A673 (cell line): ENCODE measurements around the gene COBLL1. TPM values are rescaled to one million over a fixed set of nuclear protein-coding genes. Genes with fewer than 3 reads are reported as not detected.
"Not testable (repeated sequence)": the region's sequence is repeated elsewhere in the genome, so short reads cannot be mapped to it uniquely, and the experiment has no call there.

Experiments used
- BruUV-seq: library from RNA; stranded (reverse); fragments of 400-500 nt; replicated peaks from 2 replicates; lab custom pipeline; 2021; lab: Mats Ljungman, UMichigan
- CTCF ChIA-PET: fragments of 300-600 bp; sonication (Branson Sonifier 250); formaldehyde crosslinking; loops from one replicate; lab custom pipeline; 2022; ENCODE audit warnings: antibody characterized with exemption; lab: Charles Lee
- POLR2A ChIA-PET: fragments of 300-600 bp; sonication (Branson Sonifier 250); formaldehyde crosslinking; loops from one replicate; lab custom pipeline; 2022; ENCODE audit warnings: antibody characterized with exemption; ENCODE audit not compliant: low non-redundant PET; lab: Charles Lee
- DNase-seq: peaks from one replicate; pipeline ENCODE4 v3.0.0-alpha.2; 2015; ENCODE audit warnings: low spot score
- H3K27ac ChIP-seq: fragments of 200-600 bp; sonication (generic); 2 replicates; pipeline ENCODE4 v1.5.1; 2016; ENCODE audit warnings: mixed run types, low read depth, mild to moderate bottlenecking, mixed read lengths, antibody characterized with exemption, low read length; ENCODE audit not compliant: poor library complexity, severe bottlenecking
- H3K27me3 ChIP-seq: fragments of 200-600 bp; sonication (generic); replicated peaks from 2 replicates; pipeline ENCODE4 v1.6.1; 2017; ENCODE audit warnings: mixed run types, low read depth, mild to moderate bottlenecking, mixed read lengths, antibody characterized with exemption, low read length; ENCODE audit not compliant: insufficient read depth, poor library complexity
- H3K36me3 ChIP-seq: fragments of 200-600 bp; sonication (generic); 2 replicates; pipeline ENCODE4 v1.6.1; 2016; ENCODE audit warnings: mixed run types, mild to moderate bottlenecking, mixed read lengths, antibody characterized with exemption, low read length; ENCODE audit not compliant: insufficient read depth, poor library complexity, severe bottlenecking
- H3K4me1 ChIP-seq: fragments of 200-600 bp; sonication (generic); 2 replicates; pipeline ENCODE4 v1.6.1; 2017; ENCODE audit warnings: mixed run types, mild to moderate bottlenecking, mixed read lengths, antibody characterized with exemption, low read length; ENCODE audit not compliant: insufficient read depth, poor library complexity, severe bottlenecking
- H3K4me3 ChIP-seq: fragments of 200-600 bp; sonication (generic); 2 replicates; pipeline ENCODE4 v1.5.1; 2016; ENCODE audit warnings: low read depth, mixed run types, mild to moderate bottlenecking, mixed read lengths, low read length; ENCODE audit not compliant: poor library complexity, severe bottlenecking
- H3K9me3 ChIP-seq: fragments of 200-600 bp; sonication (generic); 2 replicates; pipeline ENCODE4 v1.6.1; 2016; ENCODE audit warnings: mixed run types, low read depth, mild to moderate bottlenecking, mixed read lengths, antibody characterized with exemption, low read length; ENCODE audit not compliant: poor library complexity, severe bottlenecking
- EZH2 ChIP-seq: fragments of 200-600 bp; sonication (generic); IDR thresholded peaks from 2 replicates; pipeline ENCODE4 v1.6.1; 2017; ENCODE audit warnings: borderline replicate concordance, low read depth, mild to moderate bottlenecking, mixed read lengths, antibody characterized with exemption, low read length; ENCODE audit not compliant: poor library complexity, severe bottlenecking
- intact Hi-C: fragments of 100-400 bp; cut with micrococcal nuclease; formaldehyde crosslinking; loops from one replicate; pipeline ENCODE4 v1.10.0; 2022; ENCODE audit not compliant: unreplicated experiment
- total RNA-seq: library from RNA; stranded (reverse); gene quantifications from 2 replicates; pipeline ENCODE4 v1.2.3, GENCODE V29; 2021
- TF ChIP-seq, protein P1 (sequence below): fragments of 300-800, 200-600 bp; sonication (generic); conservative IDR thresholded peaks from 2 replicates; pipeline ENCODE4 v1.5.1; 2017; ENCODE audit warnings: low read depth, mild to moderate bottlenecking, antibody characterized with exemption, low read length, moderate library complexity, mixed read lengths

The COBLL1 gene
- total RNA-seq, 1 experiment from 2014 or later = 6.6 TPM

- intact Hi-C loops = no loop called here
- H3K9me3 ChIP-seq = no peaks in the 10 kb centered on the region
- no peak for DNase-seq
- no peaks in the 10 kb centered on the region for H3K4me1 ChIP-seq
- H3K4me3 ChIP-seq = no peak overlapping the region
- no TSS peak for BruUV-seq
- H3K27me3 ChIP-seq = no peaks in the 10 kb centered on the region
- no peak overlapping the region for H3K27ac ChIP-seq
- TF ChIP-seq EZH2 = no peak
- TF ChIP-seq, protein P1, sequence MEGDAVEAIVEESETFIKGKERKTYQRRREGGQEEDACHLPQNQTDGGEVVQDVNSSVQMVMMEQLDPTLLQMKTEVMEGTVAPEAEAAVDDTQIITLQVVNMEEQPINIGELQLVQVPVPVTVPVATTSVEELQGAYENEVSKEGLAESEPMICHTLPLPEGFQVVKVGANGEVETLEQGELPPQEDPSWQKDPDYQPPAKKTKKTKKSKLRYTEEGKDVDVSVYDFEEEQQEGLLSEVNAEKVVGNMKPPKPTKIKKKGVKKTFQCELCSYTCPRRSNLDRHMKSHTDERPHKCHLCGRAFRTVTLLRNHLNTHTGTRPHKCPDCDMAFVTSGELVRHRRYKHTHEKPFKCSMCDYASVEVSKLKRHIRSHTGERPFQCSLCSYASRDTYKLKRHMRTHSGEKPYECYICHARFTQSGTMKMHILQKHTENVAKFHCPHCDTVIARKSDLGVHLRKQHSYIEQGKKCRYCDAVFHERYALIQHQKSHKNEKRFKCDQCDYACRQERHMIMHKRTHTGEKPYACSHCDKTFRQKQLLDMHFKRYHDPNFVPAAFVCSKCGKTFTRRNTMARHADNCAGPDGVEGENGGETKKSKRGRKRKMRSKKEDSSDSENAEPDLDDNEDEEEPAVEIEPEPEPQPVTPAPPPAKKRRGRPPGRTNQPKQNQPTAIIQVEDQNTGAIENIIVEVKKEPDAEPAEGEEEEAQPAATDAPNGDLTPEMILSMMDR = no peak
- ChIA-PET CTCF (no interaction called here), POLR2A (no interaction called here)
- H3K36me3 ChIP-seq = no peaks in the 10 kb centered on the region
These were observed 27.8 kb upstream of the COBLL1 start for GRCh38 chr2:164869420-164869772.

- Histone ChIP-seq H3K36me3 (no peaks in the 10 kb centered on the region), H3K27me3 (no peaks in the 10 kb centered on the region), H3K4me1 (no peaks in the 10 kb centered on the region), H3K9me3 (no peaks in the 10 kb centered on the region), H3K4me3 (no peak overlapping the region), H3K27ac (no peak overlapping the region)
- no peak for DNase-seq
- BruUV-seq = no TSS peak
- CTCF ChIA-PET = no interaction called here
- POLR2A ChIA-PET = no interaction called here
- intact Hi-C loops = no loop called here
- TF ChIP-seq, protein P1 = no peak
- no peak for TF ChIP-seq EZH2
These were observed 27.2 kb upstream of the COBLL1 start for GRCh38 chr2:164868563-164869419.

- no TSS peak for BruUV-seq
- H3K27ac ChIP-seq = no peak overlapping the region
- ChIA-PET POLR2A (no interaction called here), CTCF (no interaction called here)
- DNase-seq = peak; percentile 46
- H3K9me3 ChIP-seq = no peaks in the 10 kb centered on the region
- no peak for TF ChIP-seq EZH2
- TF ChIP-seq, protein P1 = no peak
- H3K4me1 ChIP-seq = no peaks in the 10 kb centered on the region
- intact Hi-C loops = no loop called here
- no peaks in the 10 kb centered on the region for H3K27me3 ChIP-seq
- no peaks in the 10 kb centered on the region for H3K36me3 ChIP-seq
- no peak overlapping the region for H3K4me3 ChIP-seq
These were observed 26.3 kb upstream of the COBLL1 start for GRCh38 chr2:164867779-164868397.

DNA sequence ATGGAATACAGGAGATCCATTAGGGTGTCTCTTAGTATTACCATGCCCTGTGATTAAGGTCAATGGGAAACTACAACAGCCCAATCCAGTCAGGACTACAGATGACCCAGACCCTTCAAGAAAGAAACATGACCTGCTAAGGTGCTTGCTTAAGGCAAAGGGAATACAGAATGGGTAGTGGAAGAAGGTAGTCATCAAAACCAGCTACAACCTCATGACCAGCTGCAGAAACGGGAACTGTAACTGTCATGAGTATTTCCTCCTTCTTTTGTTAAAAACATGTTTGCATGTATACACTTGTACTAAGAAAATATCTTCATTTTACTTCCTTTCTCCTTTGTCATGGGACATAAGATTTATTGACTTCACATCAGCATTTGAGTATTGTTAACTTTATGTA is 24.8 kb upstream of the COBLL1 start:
- DNase-seq, H3K27me3 ChIP-seq, H3K36me3 ChIP-seq, H3K4me1 ChIP-seq, H3K9me3 ChIP-seq, BruUV-seq, H3K27ac ChIP-seq, CTCF ChIA-PET, POLR2A ChIA-PET, intact Hi-C loops, H3K4me3 ChIP-seq: not testable (repeated sequence)
